GM13976 (cell line): ENCODE results near the gene GAPT.

ENCODE experiments used
- DNase-seq: peaks from one replicate; pipeline ENCODE4 v3.0.0; 2012; ENCODE audit warnings: low spot score
- CTCF ChIP-seq: IDR thresholded peaks from 2 replicates; pipeline ENCODE4 v1.5.1; 2012; ENCODE audit warnings: borderline replicate concordance, mild to moderate bottlenecking; ENCODE audit not compliant: insufficient read depth; ENCODE audit errors: extremely low read depth, missing control alignments, control extremely low read depth
- in situ Hi-C: fragments of 300-500 bp; cut with MboI; formaldehyde crosslinking; loops from one replicate; pipeline ENCODE4 v1.12.0; 2022; ENCODE audit warnings: low sequenced_read_pairs, mixed read lengths, inconsistent platforms; ENCODE audit not compliant: unreplicated experiment

The GAPT gene

GRCh38 chr5:58542709-58543108, 51.5 kb downstream of the GAPT start:
- in situ Hi-C loops = no loop called here
- DNase-seq = no peak
- TF ChIP-seq CTCF = no peak

GRCh38 chr5:58543723-58544122, 52.5 kb downstream of the GAPT start:
- in situ Hi-C loops = no loop called here
- DNase-seq = no peak
- TF ChIP-seq CTCF = no peak

GRCh38 chr5:58544195-58544594, 53.0 kb downstream of the GAPT start:
- no peak for DNase-seq
- in situ Hi-C loops = no loop called here
- TF ChIP-seq CTCF = no peak

GRCh38 chr5:58544926-58545325, 53.7 kb downstream of the GAPT start:
- in situ Hi-C loops = no loop called here
- no peak for TF ChIP-seq CTCF
- no peak for DNase-seq

- in situ Hi-C loops = no loop called here
- no peak for TF ChIP-seq CTCF
- DNase-seq = peak; percentile 27
Measured at GRCh38 chr5:58545912-58546311, 54.7 kb downstream of the GAPT start.
